Astrocyte of the cerebellum (primary cell): Measurements from ENCODE around the gene FAM193A.

Experiments
- DNase-seq: peaks from one replicate; pipeline ENCODE4 v3.0.0-alpha.2; 2011; ENCODE audit warnings: low read depth
- H3K4me3 ChIP-seq: 2 replicates; pipeline ENCODE4 v1.5.1; 2011; ENCODE audit warnings: mild to moderate bottlenecking, low read depth, low read length, moderate library complexity
- CTCF ChIP-seq: IDR thresholded peaks from 2 replicates; pipeline ENCODE4 v1.5.1; 2012; ENCODE audit warnings: low read length, low read depth, moderate library complexity, mild to moderate bottlenecking; ENCODE audit errors: missing control alignments
- in situ Hi-C: cut with HindIII; loops from 2 replicates; pipeline ENCODE4 v1.10.0; 2017; ENCODE audit warnings: low sequenced_read_pairs

FAM193A gene

DNA sequence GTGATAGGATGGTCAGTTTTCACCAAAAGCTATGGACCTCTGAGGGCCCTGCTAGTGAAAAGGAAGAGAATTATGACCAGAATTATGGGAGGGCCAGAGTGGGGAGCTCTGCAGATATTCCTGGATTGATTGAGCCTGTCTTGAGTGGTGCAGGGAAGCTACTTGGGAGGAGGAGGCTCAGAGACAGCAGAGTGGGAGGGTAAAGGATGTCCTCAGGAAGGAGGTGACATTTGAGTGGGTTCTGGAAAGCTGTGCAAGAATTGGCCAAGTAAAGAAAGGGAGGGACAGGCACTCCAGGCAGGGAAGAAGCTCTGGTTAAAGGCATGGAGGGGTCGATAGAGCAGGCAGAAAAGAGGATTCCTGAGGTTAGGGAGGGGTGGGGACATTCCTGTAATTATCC lies 43.5 kb upstream of the FAM193A start:
- in situ Hi-C loops, result no loop called here
- DNase-seq, result no peak
- no peak for TF ChIP-seq CTCF
- no peak overlapping the region for H3K4me3 ChIP-seq

DNA sequence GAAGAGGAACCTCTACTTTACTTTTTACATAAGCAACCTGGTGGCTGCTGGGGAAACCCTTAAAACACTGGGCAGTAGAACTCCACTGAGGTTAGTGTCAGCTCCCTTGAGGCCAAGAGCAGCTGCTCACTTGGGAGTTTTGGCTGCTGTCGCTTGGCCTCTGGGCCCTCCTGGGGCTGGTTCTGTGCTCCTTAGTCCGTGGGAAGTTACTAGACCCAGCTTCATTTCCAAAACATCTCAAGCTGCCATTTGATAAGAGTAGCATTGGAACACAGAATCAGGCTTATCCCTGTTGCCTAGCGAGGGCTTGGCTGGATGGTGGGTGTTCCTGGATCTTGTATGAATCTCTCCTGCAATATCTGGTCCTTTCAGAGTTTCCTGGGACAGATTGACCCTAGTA lies 41.5 kb upstream of the FAM193A start:
- TF ChIP-seq CTCF, result no peak
- H3K4me3 ChIP-seq, result no peak overlapping the region
- no peak for DNase-seq
- in situ Hi-C loops, result loop anchor here (5.0 kb wide), 1 partner anchor 72 kb away; no protein-coding TSS in a partner anchor

DNA sequence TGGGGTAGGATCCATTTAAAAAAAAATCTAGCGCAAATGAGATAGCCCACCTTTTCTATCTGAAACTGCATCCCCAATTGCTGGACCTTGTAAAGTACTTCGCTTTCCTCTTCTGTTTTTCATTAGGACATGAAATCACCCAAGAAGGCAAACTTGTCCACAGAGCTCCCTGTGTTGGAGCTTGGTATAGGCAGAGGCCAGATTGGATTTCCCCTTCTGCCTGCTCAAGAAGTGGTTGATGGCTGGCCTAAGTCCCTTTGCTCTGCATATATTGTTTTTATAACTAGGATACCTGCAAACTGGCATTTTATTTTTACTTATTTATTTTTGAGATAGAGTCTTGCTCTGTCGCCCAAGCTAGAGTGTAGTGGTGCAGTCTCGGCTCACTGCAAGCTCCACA lies 39.1 kb upstream of the FAM193A start:
- in situ Hi-C loops, result loop anchor here (5.0 kb wide), 1 partner anchor 70 kb away; no protein-coding TSS in a partner anchor
- DNase-seq, result no peak
- no peak overlapping the region for H3K4me3 ChIP-seq
- no peak for TF ChIP-seq CTCF

- in situ Hi-C loops, result loop anchor here (5.0 kb wide), 1 partner anchor 69 kb away; no protein-coding TSS in a partner anchor
- H3K4me3 ChIP-seq, result no peak overlapping the region
- DNase-seq, result no peak
- no peak for TF ChIP-seq CTCF
Observed at GRCh38 chr4:2497931-2498330, 38.5 kb upstream of the FAM193A start.

DNA sequence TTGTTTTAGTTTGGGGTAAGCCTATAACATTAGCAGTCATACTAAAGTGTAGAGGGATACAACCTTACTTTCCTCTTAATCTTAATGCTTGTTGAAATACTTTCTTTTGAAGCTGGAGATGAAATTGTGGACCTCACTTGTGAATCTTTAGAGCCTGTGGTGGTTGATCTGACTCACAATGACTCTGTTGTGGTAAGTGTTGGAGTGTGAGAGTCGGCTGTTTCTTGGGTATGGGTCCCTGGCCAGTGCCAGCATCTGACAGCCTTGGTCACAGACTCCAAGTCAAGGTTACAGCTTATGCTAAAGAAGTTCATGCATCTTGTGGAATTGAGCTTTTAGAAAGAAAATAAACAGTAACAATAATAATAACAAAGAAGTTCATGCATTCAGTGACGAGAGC lies 35.9 kb upstream of the FAM193A start:
- DNase-seq, result no peak
- in situ Hi-C loops, result no loop called here
- no peak for TF ChIP-seq CTCF
- H3K4me3 ChIP-seq, result no peak overlapping the region

DNA sequence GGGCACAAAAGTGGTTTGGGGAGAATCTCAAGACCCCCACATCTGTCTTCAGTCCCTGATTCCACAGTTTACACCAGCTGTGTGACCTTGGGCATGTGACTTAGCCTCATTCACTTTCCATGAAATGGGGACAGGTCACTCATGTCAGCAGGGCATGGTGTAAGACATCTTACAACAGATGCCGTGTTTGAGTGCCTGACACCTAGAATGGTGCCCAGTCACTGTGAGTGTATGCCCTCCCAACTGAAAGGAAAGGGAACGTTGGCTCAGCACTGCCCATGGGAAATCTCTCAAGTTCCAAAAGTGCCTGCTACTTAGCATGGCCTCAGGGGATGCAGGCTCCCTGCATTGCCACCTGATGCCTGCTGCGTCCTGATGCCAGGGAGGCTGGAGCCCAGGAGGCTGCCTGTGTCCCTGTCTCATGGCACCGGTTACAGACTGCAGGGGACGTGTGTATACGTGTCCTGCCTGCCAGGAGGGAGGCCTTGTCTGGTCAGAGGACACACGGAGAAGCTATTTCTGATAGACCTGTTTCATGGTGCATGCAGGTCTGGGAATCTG lies 35.3 kb upstream of the FAM193A start:
- no peak overlapping the region for H3K4me3 ChIP-seq
- DNase-seq, result no peak
- in situ Hi-C loops, result no loop called here
- TF ChIP-seq CTCF, result no peak
